C4-2B (cell line): ENCODE measurements around the gene EVA1C.

Experiments
- H3K27ac ChIP-seq: fragments of 450-650 bp; 2 replicates; pipeline ENCODE4 v1.5.1; 2017
- CTCF ChIP-seq: fragments of 450-650 bp; conservative IDR thresholded peaks from 2 replicates; pipeline ENCODE4 v1.5.1; 2017; ENCODE audit warnings: mild to moderate bottlenecking
- ZFX ChIP-seq: fragments of 450-650 bp; IDR thresholded peaks from 2 replicates; pipeline ENCODE4 v1.6.1; 2017

EVA1C gene

GRCh38 chr21:32562426-32562825 is 149.9 kb downstream of the EVA1C start:
- no peak overlapping the region for H3K27ac ChIP-seq
- TF ChIP-seq ZFX, result no peak
- peak; percentile 19 for TF ChIP-seq CTCF

DNA sequence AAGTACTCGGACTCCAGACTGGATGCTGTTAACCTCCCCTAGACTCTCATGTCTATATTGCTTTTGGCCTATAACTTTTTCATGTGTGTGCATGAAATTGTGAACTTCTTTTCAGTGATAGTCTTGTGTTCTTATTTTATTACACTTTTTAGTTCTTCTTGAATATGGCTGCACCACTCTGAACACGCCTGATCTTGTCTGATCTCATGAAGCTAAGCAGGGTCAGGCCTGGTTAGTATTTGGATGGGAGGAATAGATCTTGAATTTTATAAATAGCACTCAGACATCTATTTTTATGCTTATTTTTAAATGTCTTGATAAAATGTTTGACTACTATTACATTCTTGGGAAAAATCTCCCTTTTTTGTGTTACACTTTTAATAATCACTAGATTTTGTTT is 150.4 kb downstream of the EVA1C start:
- no peak overlapping the region for H3K27ac ChIP-seq
- TF ChIP-seq CTCF (no peak), ZFX (no peak)
